OCI-LY7 (cell line): ENCODE measurements around the gene KCNQ5.

Experiments
- EZH2phosphoT487 ChIP-seq: fragments of 200-600 bp; sonication (generic); IDR thresholded peaks from 2 replicates; pipeline ENCODE4 v1.6.1; 2018; ENCODE audit warnings: low read depth, borderline replicate concordance, mild to moderate bottlenecking, mixed run types, antibody characterized with exemption, low read length, moderate library complexity, mixed read lengths
- TF ChIP-seq, protein P1 (sequence below): fragments of 200-600 bp; sonication (generic); conservative IDR thresholded peaks from 2 replicates; pipeline ENCODE4 v1.5.1; 2014; ENCODE audit warnings: mild to moderate bottlenecking, antibody characterized with exemption, low read length, moderate library complexity, mixed read lengths

DNA sequence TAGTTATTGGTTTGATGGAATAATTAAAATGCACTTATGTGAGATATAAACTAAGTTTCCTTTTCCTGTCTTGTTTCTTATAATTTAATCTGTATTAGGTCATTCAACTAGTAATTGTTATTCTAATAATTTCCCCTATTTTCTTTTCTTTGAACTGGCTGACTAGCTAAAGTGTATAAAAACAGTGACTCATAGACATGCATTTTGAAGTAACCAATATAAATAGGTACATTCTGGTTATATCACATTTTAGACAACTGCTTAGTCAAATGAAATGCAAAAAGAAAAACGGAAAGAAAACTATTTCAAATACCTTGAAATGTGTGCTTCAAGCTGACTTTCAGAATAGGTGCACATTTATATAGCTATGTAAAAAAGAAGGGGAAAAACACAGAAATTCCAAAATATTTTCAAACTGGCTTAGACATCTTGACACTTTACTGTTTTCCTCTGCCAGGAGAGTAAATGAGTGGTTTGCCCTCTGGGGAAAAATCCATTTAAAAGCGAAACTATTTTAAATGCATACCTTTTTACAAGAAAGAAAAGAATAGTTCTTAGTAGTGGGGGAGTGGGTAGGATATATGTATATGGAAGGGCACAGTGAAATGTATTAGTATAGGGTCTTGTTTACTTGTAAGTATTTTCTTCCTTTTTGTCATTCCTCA lies 28.3 kb downstream of the KCNQ5 start:
- TF ChIP-seq, protein P1, sequence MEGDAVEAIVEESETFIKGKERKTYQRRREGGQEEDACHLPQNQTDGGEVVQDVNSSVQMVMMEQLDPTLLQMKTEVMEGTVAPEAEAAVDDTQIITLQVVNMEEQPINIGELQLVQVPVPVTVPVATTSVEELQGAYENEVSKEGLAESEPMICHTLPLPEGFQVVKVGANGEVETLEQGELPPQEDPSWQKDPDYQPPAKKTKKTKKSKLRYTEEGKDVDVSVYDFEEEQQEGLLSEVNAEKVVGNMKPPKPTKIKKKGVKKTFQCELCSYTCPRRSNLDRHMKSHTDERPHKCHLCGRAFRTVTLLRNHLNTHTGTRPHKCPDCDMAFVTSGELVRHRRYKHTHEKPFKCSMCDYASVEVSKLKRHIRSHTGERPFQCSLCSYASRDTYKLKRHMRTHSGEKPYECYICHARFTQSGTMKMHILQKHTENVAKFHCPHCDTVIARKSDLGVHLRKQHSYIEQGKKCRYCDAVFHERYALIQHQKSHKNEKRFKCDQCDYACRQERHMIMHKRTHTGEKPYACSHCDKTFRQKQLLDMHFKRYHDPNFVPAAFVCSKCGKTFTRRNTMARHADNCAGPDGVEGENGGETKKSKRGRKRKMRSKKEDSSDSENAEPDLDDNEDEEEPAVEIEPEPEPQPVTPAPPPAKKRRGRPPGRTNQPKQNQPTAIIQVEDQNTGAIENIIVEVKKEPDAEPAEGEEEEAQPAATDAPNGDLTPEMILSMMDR: no peak
- TF ChIP-seq EZH2phosphoT487: no peak
